GM19452 (cell line): ENCODE measurements around the gene PTPDC1.

Experiments used
- ATAC-seq: cut with Tn5 transposase; IDR thresholded peaks from one replicate; pipeline ENCODE4 v1.9.1; 2021; ENCODE audit not compliant: unreplicated experiment

PTPDC1 gene

DNA sequence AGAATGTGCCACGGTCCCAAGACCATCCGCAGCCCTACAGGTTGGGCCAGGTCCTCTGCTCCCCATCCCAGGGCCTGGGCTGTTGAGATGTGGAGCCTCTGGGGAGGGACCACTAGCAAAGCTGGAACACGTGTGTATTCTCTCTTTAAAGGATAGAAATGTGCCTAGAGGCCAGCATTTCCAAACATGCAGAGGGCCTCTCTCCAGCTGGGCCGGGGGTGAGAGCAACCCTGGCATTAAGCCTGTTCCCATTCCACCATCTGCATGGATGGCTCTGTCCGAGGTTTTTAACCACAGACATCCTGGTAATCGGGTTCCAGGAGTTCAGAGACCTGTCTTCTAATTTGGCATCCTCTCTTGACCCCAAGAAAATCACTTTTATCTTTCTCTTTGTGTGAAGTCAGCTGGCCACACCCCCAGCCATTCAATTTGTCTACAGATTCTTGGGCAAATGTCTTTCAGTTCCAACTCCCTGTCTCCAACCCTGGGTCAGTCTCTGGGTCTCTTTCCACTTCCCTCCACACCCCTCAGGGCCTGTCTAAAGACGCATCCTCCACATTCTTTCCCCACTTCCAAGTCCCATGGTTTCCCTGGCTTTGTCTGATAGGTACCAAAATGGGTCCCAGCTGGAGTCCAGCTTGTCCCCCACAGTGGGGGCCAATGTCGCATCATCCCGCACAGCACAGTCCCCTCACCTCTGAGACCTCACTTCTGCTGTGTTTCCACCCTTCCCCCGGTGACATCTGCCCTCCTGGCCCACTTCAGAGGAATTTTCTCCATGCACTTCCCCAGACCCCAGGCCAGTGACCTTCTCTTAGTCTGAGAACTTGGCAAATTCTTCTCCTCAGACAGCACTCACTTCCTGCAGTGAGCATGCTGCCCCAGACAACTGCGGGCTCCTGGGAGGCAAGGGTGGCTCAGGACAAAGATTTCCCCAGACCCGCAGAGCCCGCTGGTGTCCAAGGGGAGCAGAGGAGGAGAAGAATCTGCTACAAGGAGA lies 56.8 kb downstream of the PTPDC1 start:
- ATAC-seq: no peak

DNA sequence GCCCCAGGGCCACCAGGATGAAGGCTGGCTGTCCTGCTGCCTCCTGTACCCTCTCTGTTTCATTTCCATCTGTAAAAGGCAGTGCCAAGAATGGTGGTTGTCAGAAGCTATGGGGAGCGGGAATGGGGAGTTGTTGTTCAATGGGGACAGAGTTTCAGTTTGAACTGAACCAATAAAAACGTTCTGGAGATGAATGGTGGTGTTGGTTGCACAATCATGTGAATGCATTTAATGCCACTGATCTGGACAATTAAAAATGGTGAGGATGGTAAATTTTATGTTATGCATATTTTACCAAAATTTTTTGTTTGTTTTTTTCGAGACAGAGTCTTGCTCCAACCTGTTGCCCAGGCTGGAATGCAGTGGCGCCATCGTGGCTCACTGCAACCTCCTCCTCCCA lies 58.1 kb downstream of the PTPDC1 start:
- ATAC-seq: no peak

DNA sequence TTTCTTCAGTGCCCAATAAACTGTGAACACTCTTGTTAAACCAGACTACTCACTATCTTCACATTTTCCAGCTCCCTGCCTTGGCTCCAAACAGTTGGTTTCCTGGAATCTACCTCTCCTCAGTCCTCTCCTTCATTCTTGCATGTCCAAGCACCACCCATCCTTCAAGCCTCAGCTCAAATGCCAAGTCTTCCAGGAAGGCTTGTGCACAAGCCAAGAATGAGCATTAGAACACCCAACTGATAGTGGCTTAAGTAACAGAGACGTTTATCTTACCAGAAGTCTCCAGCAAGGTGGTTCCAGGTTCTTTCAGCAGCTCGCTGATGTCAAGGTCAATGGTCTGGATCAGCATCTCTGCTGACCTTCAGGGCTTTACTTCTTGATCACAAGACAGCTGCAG lies 60.1 kb downstream of the PTPDC1 start:
- no peak for ATAC-seq

DNA sequence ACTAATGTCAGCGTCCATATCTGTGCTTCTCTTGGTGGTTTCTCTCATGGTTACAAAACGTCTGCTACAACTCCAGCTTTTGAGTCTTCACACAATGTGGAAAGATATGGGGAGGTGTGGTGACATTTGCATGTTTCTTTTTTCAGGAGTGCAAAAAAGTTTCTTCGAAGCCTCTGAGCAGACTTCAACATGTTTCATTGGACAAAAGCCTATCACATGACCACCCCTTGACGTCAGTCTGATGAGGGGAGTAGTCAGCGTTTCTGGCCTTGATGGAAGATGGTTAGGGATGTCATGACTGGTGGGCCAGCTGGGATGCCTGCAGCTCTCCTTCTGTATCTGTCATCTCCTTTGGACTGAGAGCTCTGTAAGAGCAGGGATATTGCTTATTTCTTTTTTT lies 61.4 kb downstream of the PTPDC1 start:
- ATAC-seq: no peak

DNA sequence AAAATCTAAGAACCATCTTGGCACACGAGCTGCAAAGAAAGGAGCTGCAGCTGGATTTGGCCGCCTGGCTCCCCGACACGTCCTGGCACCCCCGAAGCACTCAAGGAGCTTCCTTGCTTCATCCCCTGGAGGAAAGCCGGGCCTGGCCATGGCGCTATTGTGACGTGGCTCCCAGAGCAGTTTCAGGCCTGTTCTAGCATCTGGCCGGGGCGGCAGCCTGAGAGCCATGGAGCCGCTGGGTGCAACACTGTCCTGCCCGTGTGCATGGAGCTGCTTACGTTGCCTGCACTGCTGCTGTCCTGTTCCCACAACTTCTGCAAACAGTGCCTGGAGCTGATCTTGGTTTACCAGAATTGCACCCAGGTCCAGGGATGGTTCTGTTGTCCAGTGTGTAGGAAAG lies 63.5 kb downstream of the PTPDC1 start:
- ATAC-seq: no peak

DNA sequence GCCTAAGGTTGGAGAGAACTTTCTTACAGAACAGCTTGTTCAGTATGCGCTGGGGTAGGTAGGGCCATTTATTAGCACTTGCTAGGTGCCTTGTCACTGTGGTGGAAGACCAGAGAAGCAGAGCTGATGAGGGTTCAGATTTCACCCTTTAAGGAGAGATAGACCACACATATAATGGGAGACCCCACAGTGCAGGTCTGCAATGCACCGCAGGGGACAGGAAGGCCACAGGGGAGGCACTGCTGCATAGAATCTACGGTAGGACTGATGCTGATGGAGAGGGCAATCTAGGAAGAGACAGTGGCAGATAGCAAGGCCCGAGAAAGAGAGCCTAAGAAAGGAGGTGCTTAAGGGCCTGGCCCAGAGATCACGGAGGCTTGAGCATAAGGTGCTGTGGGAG lies 64.2 kb downstream of the PTPDC1 start:
- no peak for ATAC-seq

DNA sequence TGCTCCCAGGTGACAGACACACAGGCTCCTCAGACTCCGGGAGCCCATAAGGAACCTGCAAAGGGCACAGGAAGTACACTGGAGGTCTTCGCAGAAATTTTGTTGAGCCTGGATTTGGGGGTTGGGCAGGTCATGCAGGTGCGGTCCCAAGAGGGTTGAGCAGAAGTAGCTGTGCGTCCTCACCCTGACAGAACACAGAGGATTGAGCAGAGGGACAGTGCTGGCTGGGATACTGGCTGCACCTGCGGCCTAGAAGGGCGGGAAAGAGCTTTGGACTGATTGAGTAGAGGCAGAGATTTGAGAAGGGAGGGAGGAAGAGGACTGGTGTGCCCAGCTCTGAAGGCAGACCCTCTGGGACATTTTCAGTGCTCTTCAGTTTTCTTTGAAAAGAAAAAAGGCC lies 65.4 kb downstream of the PTPDC1 start:
- ATAC-seq: no peak

DNA sequence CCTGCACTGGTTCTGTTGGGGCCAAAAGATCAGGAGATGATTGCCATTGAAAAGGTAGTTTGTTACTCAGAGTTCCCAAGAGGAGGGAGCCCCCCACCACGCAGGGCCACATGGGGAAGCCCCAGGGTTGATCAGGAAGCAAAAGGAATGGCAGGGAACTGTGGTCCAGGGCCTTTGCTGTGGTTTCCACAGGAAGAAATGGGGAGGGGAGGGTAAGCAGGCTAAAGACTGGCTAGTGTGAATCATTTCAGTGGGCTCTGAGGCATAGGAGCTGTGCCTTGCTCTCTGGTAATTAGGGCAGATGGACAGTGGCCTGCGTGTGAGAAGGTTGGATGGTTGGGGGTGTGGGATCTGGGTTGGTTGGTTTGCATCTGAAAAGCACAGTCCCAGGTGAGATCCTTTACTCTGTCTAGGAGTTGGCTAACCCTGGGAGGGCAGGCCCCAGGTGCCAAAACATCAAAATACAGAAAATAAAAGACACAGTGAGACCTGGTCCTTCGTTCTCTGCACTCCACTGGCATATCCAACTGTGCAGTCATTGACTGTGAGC lies 66.1 kb downstream of the PTPDC1 start:
- no peak for ATAC-seq

DNA sequence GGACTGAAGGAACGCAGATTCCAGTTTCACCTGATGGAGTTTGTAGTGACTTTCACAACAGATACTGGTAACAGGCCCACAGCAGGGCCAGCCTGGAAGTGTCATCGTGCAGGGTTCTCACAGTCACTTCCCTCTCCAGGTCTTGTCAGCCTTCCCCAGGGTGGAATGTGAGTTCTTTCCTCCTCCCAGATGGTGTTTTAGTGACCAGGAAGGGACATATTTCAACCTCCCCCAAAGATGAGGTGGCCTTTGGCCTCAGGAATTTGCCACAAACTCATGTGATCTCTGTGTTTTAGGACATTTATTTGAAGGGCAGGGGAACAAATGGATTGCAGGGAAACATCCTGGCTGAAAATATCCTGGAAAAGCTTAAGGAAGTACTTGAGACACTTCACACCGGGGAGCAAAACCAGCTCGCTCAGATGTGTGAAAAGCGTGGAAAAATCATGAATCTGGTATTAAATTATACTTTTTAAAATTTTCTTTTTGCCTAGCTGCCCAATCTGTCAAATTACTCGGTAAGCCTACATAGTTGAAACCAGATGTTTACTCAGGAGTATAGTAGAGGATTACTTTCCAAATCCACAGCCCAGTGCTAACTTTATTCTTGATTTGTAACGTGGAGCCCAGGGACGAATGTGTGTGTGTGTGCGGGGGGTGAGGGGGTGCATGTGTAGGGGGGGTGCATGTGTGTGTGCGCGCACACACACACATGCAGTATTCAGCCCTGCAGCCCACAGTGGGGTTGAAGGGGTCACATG lies 66.8 kb downstream of the PTPDC1 start:
- no peak for ATAC-seq

DNA sequence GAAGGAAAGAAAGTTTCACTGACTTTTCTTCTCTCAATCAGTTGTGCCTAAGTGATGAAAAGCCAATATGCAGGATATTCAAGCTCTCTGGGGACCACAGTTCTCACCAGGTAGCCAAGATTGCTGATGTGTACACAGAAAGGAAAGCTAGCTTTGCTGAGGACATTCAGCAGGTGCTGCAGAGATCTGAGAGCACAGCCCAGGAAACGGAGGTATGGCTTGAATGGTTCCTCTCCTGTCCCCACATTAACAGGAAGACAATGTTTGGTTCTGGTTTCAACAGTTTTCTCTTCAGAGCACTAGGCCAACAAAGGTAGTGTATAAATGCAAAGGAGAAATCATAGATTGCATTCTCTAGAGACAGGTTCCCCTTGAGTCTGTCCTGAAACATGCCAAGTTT lies 69.6 kb downstream of the PTPDC1 start:
- ATAC-seq: no peak

DNA sequence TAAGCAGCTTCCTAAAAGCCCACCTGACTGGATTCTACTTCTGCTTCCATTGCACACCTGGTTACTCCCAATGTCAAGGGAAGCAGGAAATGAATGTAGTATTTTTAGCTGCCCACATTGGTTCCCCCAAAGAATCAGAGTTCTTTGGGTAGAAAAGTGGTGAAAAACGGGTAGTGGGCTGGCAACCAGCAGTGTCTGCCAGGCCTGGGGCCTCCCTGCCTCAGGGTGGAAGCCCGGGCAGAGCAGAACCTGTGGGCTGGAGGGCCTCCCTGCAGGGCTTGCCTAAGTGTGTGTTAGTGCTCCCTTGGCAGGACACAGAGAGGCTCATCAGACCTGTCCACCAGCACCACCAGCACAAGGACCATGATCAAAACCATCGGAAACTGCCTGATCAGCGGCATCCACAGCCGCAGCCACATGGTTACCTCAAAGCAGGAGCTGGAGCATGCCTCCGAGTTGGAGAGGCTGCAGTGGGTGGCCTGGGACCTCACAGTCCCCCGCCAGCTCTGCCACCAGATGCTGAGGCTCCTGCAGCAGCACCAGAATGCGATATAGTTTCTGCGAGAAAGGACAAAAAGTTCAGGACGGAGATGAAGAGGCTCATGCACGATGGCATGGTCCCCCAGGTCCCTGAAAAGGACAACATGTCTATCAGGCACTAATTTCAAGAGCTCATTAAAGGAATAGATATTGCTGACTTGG lies 72.2 kb downstream of the PTPDC1 start:
- ATAC-seq: no peak

DNA sequence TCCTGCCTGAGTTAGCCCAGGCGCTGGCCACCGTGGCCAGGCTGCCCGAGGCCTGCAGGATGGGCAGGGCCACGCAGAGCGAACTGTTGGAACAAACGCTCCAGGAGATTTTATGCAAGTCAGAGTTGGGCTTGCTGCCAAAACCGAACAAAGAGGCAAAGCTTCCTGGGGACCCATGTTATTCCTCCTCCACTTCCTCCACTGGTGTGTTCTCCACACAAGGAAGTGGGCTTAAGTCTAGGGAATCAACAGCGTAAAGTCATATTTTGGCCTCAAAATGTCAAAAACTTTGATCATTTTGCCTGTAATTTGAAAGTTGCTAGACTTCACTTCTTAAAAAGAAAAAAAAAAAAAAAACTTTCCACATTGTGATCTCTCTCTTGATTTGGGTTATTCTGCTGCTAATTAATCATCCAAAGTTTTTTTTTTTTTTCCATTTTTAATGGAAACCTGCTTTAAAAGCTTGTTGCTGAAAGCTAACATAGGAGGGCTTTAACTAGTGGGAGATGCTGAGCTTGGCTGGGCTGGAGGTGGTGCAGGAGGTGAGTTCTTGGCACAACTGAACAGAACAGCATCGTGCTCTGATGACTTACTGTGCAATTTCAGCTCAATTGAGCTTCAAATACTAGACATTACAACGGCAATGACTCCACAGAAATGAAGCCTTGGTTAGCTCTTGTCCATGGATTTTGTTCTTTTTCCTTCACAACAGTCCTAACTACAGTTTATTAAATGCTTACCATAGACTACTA lies 73.0 kb downstream of the PTPDC1 start:
- no peak for ATAC-seq
